OCI-LY7 (cell line): ENCODE results near the gene NR1I2. TPM values are rescaled to one million over a fixed set of nuclear protein-coding genes. Genes with fewer than 3 reads are reported as not detected.

Source experiments
- BruUV-seq: library from RNA; stranded (reverse); fragments of 400-500 nt; replicated peaks from 2 replicates; lab custom pipeline; 2021; lab: Mats Ljungman, UMichigan
- CTCF ChIA-PET: fragments of 300-600 bp; sonication (Branson Sonifier 250); formaldehyde crosslinking; loops from one replicate; lab custom pipeline; 2022; ENCODE audit warnings: antibody characterized with exemption; ENCODE audit not compliant: unreplicated experiment; lab: Charles Lee
- POLR2A ChIA-PET: fragments of 300-600 bp; sonication (Branson Sonifier 250); formaldehyde crosslinking; loops from one replicate; lab custom pipeline; 2022; ENCODE audit warnings: antibody characterized with exemption; lab: Charles Lee
- DNase-seq: peaks from one replicate; pipeline ENCODE4 v3.0.0-alpha.2; 2015; ENCODE audit warnings: low spot score
- H2AFZ ChIP-seq: fragments of 200-600 bp; sonication (generic), shearing (Covaris generic); 2 replicates; pipeline ENCODE4 v1.6.1; 2014; ENCODE audit warnings: mild to moderate bottlenecking, antibody characterized with exemption, low read length, moderate library complexity
- H3K27ac ChIP-seq: fragments of 200-600 bp; sonication (generic); 2 replicates; pipeline ENCODE4 v1.5.1; 2014; ENCODE audit warnings: mixed run types, low read depth, mild to moderate bottlenecking, moderate library complexity, low read length, inconsistent platforms; ENCODE audit not compliant: poor library complexity, severe bottlenecking
- H3K36me3 ChIP-seq: fragments of 200-600 bp; sonication (generic); 2 replicates; pipeline ENCODE4 v1.6.1; 2014; ENCODE audit warnings: mild to moderate bottlenecking, antibody characterized with exemption, low read length, moderate library complexity, mixed read lengths; ENCODE audit not compliant: insufficient read depth
- H3K4me1 ChIP-seq: fragments of 200-600 bp; sonication (generic); 2 replicates; pipeline ENCODE4 v1.5.1; 2014; ENCODE audit warnings: mild to moderate bottlenecking, low read length; ENCODE audit not compliant: insufficient read depth, poor library complexity, severe bottlenecking
- H3K4me2 ChIP-seq: fragments of 200-600 bp; sonication (generic); 2 replicates; pipeline ENCODE4 v1.6.1; 2014; ENCODE audit warnings: mild to moderate bottlenecking, low read length
- H3K4me3 ChIP-seq: fragments of 200-600 bp; sonication (generic); 2 replicates; pipeline ENCODE4 v1.5.1; 2014; ENCODE audit warnings: mild to moderate bottlenecking, low read depth, low read length; ENCODE audit not compliant: poor library complexity, severe bottlenecking
- H3K79me2 ChIP-seq: fragments of 200-600 bp; sonication (generic); 2 replicates; pipeline ENCODE4 v1.6.1; 2016; ENCODE audit warnings: low read depth, mild to moderate bottlenecking, low read length, moderate library complexity, mixed read lengths; ENCODE audit not compliant: insufficient read depth
- H3K9me2 ChIP-seq: fragments of 200-600 bp; sonication (generic); 2 replicates; pipeline ENCODE4 v1.6.1; 2016; ENCODE audit warnings: mild to moderate bottlenecking, low read length, mixed read lengths; ENCODE audit not compliant: insufficient read depth
- H3K9me3 ChIP-seq: fragments of 200-600 bp; sonication (generic); 2 replicates; pipeline ENCODE4 v1.6.1; 2014; ENCODE audit warnings: mild to moderate bottlenecking, mixed run types, low read length, mixed read lengths
- H4K20me1 ChIP-seq: fragments of 200-600 bp; sonication (generic); 2 replicates; pipeline ENCODE4 v1.6.1; 2014; ENCODE audit warnings: mild to moderate bottlenecking, antibody characterized with exemption, low read length, moderate library complexity, mixed read lengths; ENCODE audit not compliant: insufficient read depth
- CTCF ChIP-seq: fragments of 200-600 bp; sonication (generic); conservative IDR thresholded peaks from 2 replicates; pipeline ENCODE4 v1.5.1; 2014; ENCODE audit warnings: mild to moderate bottlenecking, antibody characterized with exemption, low read length, moderate library complexity, mixed read lengths
- EZH2phosphoT487 ChIP-seq: fragments of 200-600 bp; sonication (generic); IDR thresholded peaks from 2 replicates; pipeline ENCODE4 v1.6.1; 2018; ENCODE audit warnings: low read depth, borderline replicate concordance, mild to moderate bottlenecking, mixed run types, antibody characterized with exemption, low read length, moderate library complexity, mixed read lengths
- intact Hi-C: fragments of 100-400 bp; cut with micrococcal nuclease; formaldehyde crosslinking; loops from one replicate; pipeline ENCODE4 v1.10.0; 2022; ENCODE audit not compliant: unreplicated experiment
- total RNA-seq, 2 experiments: library from RNA; depleted of rRNA in 1 of 2; stranded (reverse); fragments of >200 nt in 1 of 2; shearing (Covaris generic) in 1 of 2; gene quantifications; 2 replicates each; pipeline ENCODE4 v1.2.3, GENCODE V29; 2014 to 2022

The NR1I2 gene
- total RNA-seq, 2 experiments from 2014 or later = not detected

- Histone ChIP-seq H3K27ac (no peak overlapping the region), H2AFZ (no peak overlapping the region), H3K36me3 (no peaks in the 10 kb centered on the region), H3K79me2 (no peaks in the 10 kb centered on the region), H3K4me3 (no peak overlapping the region), H3K4me1 (no peaks in the 10 kb centered on the region), H3K9me3 (no peaks in the 10 kb centered on the region), H3K4me2 (no peak overlapping the region), H3K9me2 (no peaks in the 10 kb centered on the region), H4K20me1 (no peaks in the 10 kb centered on the region)
- intact Hi-C loops = no loop called here
- BruUV-seq = no TSS peak
- ChIA-PET POLR2A (interaction anchor here (0.6 to 0.7 kb wide), 5 partner anchors 23 to 1251 kb away, joined by 3 to 4 read pairs (median 3); no protein-coding TSS in a partner anchor), CTCF (interaction anchor here (0.6 kb wide), 1 partner anchor 457 kb away, joined by 3 read pairs; no protein-coding TSS in a partner anchor)
- no peak for TF ChIP-seq EZH2phosphoT487
- TF ChIP-seq CTCF = peak; percentile 60
- no peak for DNase-seq
These were observed 49.1 kb downstream of the NR1I2 start for GRCh38 chr3:119831022-119831421.

- H3K4me1 ChIP-seq = no peaks in the 10 kb centered on the region
- no peak overlapping the region for H3K4me3 ChIP-seq
- H2AFZ ChIP-seq = no peak overlapping the region
- H3K27ac ChIP-seq = no peak overlapping the region
- intact Hi-C loops = no loop called here
- H3K79me2 ChIP-seq = no peaks in the 10 kb centered on the region
- H3K9me2 ChIP-seq = no peaks in the 10 kb centered on the region
- no peak for DNase-seq
- ChIA-PET CTCF (no interaction called here), POLR2A (no interaction called here)
- H4K20me1 ChIP-seq = no peaks in the 10 kb centered on the region
- no peaks in the 10 kb centered on the region for H3K9me3 ChIP-seq
- no peaks in the 10 kb centered on the region for H3K36me3 ChIP-seq
- no peak overlapping the region for H3K4me2 ChIP-seq
- BruUV-seq = no TSS peak
- no peak for TF ChIP-seq EZH2phosphoT487
- no peak for TF ChIP-seq CTCF
These were observed 50.1 kb downstream of the NR1I2 start for GRCh38 chr3:119831941-119832371.

GRCh38 chr3:119834754-119835370 is 53.0 kb downstream of the NR1I2 start:
- no peak overlapping the region for H3K4me3 ChIP-seq
- H3K9me2 ChIP-seq = no peaks in the 10 kb centered on the region
- no peak for DNase-seq
- BruUV-seq = no TSS peak
- no peaks in the 10 kb centered on the region for H3K4me1 ChIP-seq
- H3K9me3 ChIP-seq = no peaks in the 10 kb centered on the region
- POLR2A ChIA-PET = interaction anchor here (0.6 kb wide), 1 partner anchor 26 kb away, joined by 3 read pairs; no protein-coding TSS in a partner anchor
- no peak for TF ChIP-seq CTCF
- TF ChIP-seq EZH2phosphoT487 = no peak
- no peaks in the 10 kb centered on the region for H3K79me2 ChIP-seq
- H4K20me1 ChIP-seq = no peaks in the 10 kb centered on the region
- H2AFZ ChIP-seq = no peak overlapping the region
- intact Hi-C loops = no loop called here
- H3K4me2 ChIP-seq = no peak overlapping the region
- peaks cover 7% of the 10 kb centered on the region; the same call in 1 of the 2 replicates for H3K36me3 ChIP-seq
- H3K27ac ChIP-seq = no peak overlapping the region
- CTCF ChIA-PET = no interaction called here
